Activated CD4-positive, alpha-beta T cell treated with anti-CD3 and anti-CD28 coated beads for 36 hours (primary cell): ENCODE results near the gene CLCN7. TPM values are rescaled to one million over a fixed set of nuclear protein-coding genes. Genes with fewer than 3 reads are reported as not detected.
A peak's percentile ranks its signal among the peaks of the same experiment; 100 is the strongest.
"Not testable (repeated sequence)": the region's sequence is repeated elsewhere in the genome, so short reads cannot be mapped to it uniquely, and the experiment has no call there.

Source experiments
- ATAC-seq: fragments of 200-7000 bp; cut with Tn5 transposase; one replicate; pipeline ENCODE4 v1.10.0; 2021; ENCODE audit warnings: mild to moderate bottlenecking, moderate library complexity
- CTCF ChIA-PET: fragments of 350-600 bp; sonication (Branson Sonifier 250); formaldehyde crosslinking; loops from one replicate; lab custom pipeline; 2021; ENCODE audit warnings: antibody characterized with exemption; lab: Charles Lee
- POLR2A ChIA-PET: fragments of 350-600 bp; sonication (Branson Sonifier 250); formaldehyde crosslinking; loops from one replicate; lab custom pipeline; 2021; ENCODE audit warnings: antibody characterized with exemption, inconsistent platforms; lab: Charles Lee
- DNase-seq: peaks from one replicate; pipeline ENCODE4 v3.0.0-alpha.2; 2020
- H3K27ac Mint-ChIP-seq: one replicate; pipeline ENCODE4 v1.8.0; 2021; ENCODE audit warnings: mixed read lengths
- H3K27me3 Mint-ChIP-seq: one replicate; pipeline ENCODE4 v1.8.0; 2021; ENCODE audit warnings: mixed read lengths
- H3K36me3 Mint-ChIP-seq: one replicate; pipeline ENCODE4 v1.8.0; 2021; ENCODE audit warnings: low read depth, mixed read lengths
- H3K4me1 Mint-ChIP-seq: one replicate; pipeline ENCODE4 v1.8.0; 2021; ENCODE audit warnings: mixed read lengths
- H3K4me3 Mint-ChIP-seq: one replicate; pipeline ENCODE4 v1.8.0; 2021; ENCODE audit warnings: mild to moderate bottlenecking, moderate library complexity, mixed read lengths
- H3K9me3 Mint-ChIP-seq: one replicate; pipeline ENCODE4 v1.8.0; 2021; ENCODE audit warnings: low read depth, mixed read lengths
- intact Hi-C, 2 experiments: fragments of 100-400 bp; cut with DNase I in 1 of 2; cut with micrococcal nuclease in 1 of 2; formaldehyde crosslinking; loops; one replicate each; pipeline versions ENCODE4 v1.14.2 to v1.15.1; 2022 to 2024; cut with DNase I, micrococcal nuclease
- total RNA-seq, 2 experiments: library from RNA; stranded (reverse); gene quantifications; one replicate each; pipeline ENCODE4 v1.2.3, GENCODE V29; 2021

CLCN7 gene
- total RNA-seq, 2 experiments from 2014 or later = 29.9 to 33.7 TPM

GRCh38 chr16:1481906-1482835 is 7.3 kb upstream of the CLCN7 start:
- Mint-ChIP-seq H3K27me3 (no peaks in the 10 kb centered on the region), H3K4me3 (no peak overlapping the region), H3K36me3 (no peaks in the 10 kb centered on the region), H3K27ac (no peak overlapping the region), H3K9me3 (no peaks in the 10 kb centered on the region), H3K4me1 (no peaks in the 10 kb centered on the region)
- ChIA-PET CTCF (no interaction called here), POLR2A (no interaction called here)
- DNase-seq (no peak), ATAC-seq (no peak)
- intact Hi-C loops = no loop called here

GRCh38 chr16:1478937-1479336 is 4.1 kb upstream of the CLCN7 start:
- POLR2A ChIA-PET, ATAC-seq, DNase-seq, H3K27ac Mint-ChIP-seq, H3K36me3 Mint-ChIP-seq, H3K9me3 Mint-ChIP-seq, intact Hi-C loops, H3K27me3 Mint-ChIP-seq, CTCF ChIA-PET, H3K4me1 Mint-ChIP-seq, H3K4me3 Mint-ChIP-seq: not testable (repeated sequence)

GRCh38 chr16:1477033-1477432 is 2.2 kb upstream of the CLCN7 start:
- intact Hi-C loops = no loop called here
- Mint-ChIP-seq H3K27me3 (no peaks in the 10 kb centered on the region), H3K36me3 (no peaks in the 10 kb centered on the region), H3K4me1 (peaks cover 15% of the 10 kb centered on the region), H3K4me3 (no peak overlapping the region), H3K9me3 (no peaks in the 10 kb centered on the region), H3K27ac (no peak overlapping the region)
- DNase-seq (no peak), ATAC-seq (no peak)
- ChIA-PET POLR2A (interaction anchor here (1.0 kb wide), 1 partner anchor 56 kb away, joined by 3 read pairs; the partner anchor contains the start of gene UQCC4), CTCF (no interaction called here)

GRCh38 chr16:1475552-1476114 is 805 bp upstream of the CLCN7 start:
- CTCF ChIA-PET = no interaction called here
- Mint-ChIP-seq H3K27ac (peak overlapping the region; percentile 81), H3K27me3 (no peaks in the 10 kb centered on the region), H3K4me1 (peaks cover 22% of the 10 kb centered on the region), H3K9me3 (no peaks in the 10 kb centered on the region), H3K36me3 (no peaks in the 10 kb centered on the region), H3K4me3 (peak overlapping the region; percentile 73)
- no peak for DNase-seq
- POLR2A ChIA-PET = no interaction called here
- intact Hi-C loops = loop anchor here (1.0 to 2.0 kb wide), 11 partner anchors 17 to 351 kb away; partner anchors contain the start of genes TELO2 (in 2 of the 2), UQCC4 (in 2 of the 2), CRAMP1 (in 1 of the 2) and GNPTG (in 1 of the 2)
- no peak for ATAC-seq

- Mint-ChIP-seq H3K4me3 (peak overlapping the region; percentile 73), H3K27ac (no peak overlapping the region), H3K9me3 (no peaks in the 10 kb centered on the region), H3K27me3 (no peaks in the 10 kb centered on the region), H3K36me3 (no peaks in the 10 kb centered on the region), H3K4me1 (peaks cover 25% of the 10 kb centered on the region)
- intact Hi-C loops = loop anchor here (1.0 to 2.0 kb wide), 5 partner anchors 19 to 204 kb away; partner anchors contain the start of genes CRAMP1 (in 1 of the 2), GNPTG (in 1 of the 2), IFT140 (in 1 of the 2) and JPT2 (in 1 of the 2)
- POLR2A ChIA-PET = no interaction called here
- DNase-seq (no peak), ATAC-seq (no peak)
- CTCF ChIA-PET = no interaction called here
These were observed 589 bp downstream of the CLCN7 start for GRCh38 chr16:1474082-1474795.

GRCh38 chr16:1472974-1473373 is 1.9 kb downstream of the CLCN7 start:
- H3K4me3 Mint-ChIP-seq = peak overlapping the region; percentile 17
- H3K4me1 Mint-ChIP-seq = peaks cover 25% of the 10 kb centered on the region
- POLR2A ChIA-PET = no interaction called here
- ATAC-seq (no peak), DNase-seq (no peak)
- no peaks in the 10 kb centered on the region for H3K36me3 Mint-ChIP-seq
- H3K27ac Mint-ChIP-seq = no peak overlapping the region
- intact Hi-C loops = no loop called here
- H3K9me3 Mint-ChIP-seq = no peaks in the 10 kb centered on the region
- no peaks in the 10 kb centered on the region for H3K27me3 Mint-ChIP-seq
- CTCF ChIA-PET = interaction anchor here (0.6 kb wide), 1 partner anchor 25 kb away, joined by 3 read pairs; no protein-coding TSS in a partner anchor

GRCh38 chr16:1471569-1472194 is 3.1 kb downstream of the CLCN7 start:
- ChIA-PET CTCF (interaction anchor here (0.6 kb wide), 1 partner anchor 23 kb away, joined by 4 read pairs; no protein-coding TSS in a partner anchor), POLR2A (interaction anchor here (0.5 kb wide), 1 partner anchor 9 kb away, joined by 3 read pairs; no protein-coding TSS in a partner anchor)
- intact Hi-C loops = no loop called here
- Mint-ChIP-seq H3K4me1 (peaks cover 25% of the 10 kb centered on the region), H3K36me3 (no peaks in the 10 kb centered on the region), H3K27me3 (no peaks in the 10 kb centered on the region), H3K27ac (no peak overlapping the region), H3K9me3 (no peaks in the 10 kb centered on the region), H3K4me3 (no peak overlapping the region)
- DNase-seq (no peak), ATAC-seq (no peak)

GRCh38 chr16:1470481-1471251 is 4.2 kb downstream of the CLCN7 start:
- no peak for ATAC-seq

GRCh38 chr16:1469693-1470201 is 5.1 kb downstream of the CLCN7 start:
- Mint-ChIP-seq H3K27me3 (no peaks in the 10 kb centered on the region), H3K4me3 (no peak overlapping the region), H3K9me3 (no peaks in the 10 kb centered on the region), H3K27ac (peak overlapping the region; percentile 59), H3K36me3 (no peaks in the 10 kb centered on the region), H3K4me1 (peaks cover 21% of the 10 kb centered on the region)
- intact Hi-C loops = no loop called here
- POLR2A ChIA-PET = no interaction called here
- ATAC-seq (no peak), DNase-seq (no peak)
- CTCF ChIA-PET = no interaction called here

More at GRCh38 chr16:1470481-1471251, 4.2 kb downstream of the CLCN7 start:
- intact Hi-C loops = no loop called here
- Mint-ChIP-seq H3K9me3 (no peaks in the 10 kb centered on the region), H3K36me3 (no peaks in the 10 kb centered on the region), H3K4me1 (peaks cover 21% of the 10 kb centered on the region), H3K4me3 (no peak overlapping the region), H3K27ac (no peak overlapping the region), H3K27me3 (no peaks in the 10 kb centered on the region)
- DNase-seq = no peak
- CTCF ChIA-PET = no interaction called here
- POLR2A ChIA-PET = interaction anchor here (0.6 kb wide), 1 partner anchor 48 kb away, joined by 3 read pairs; no protein-coding TSS in a partner anchor

GRCh38 chr16:1469141-1469540 is 5.7 kb downstream of the CLCN7 start:
- H3K27ac Mint-ChIP-seq, H3K27me3 Mint-ChIP-seq, DNase-seq, CTCF ChIA-PET, H3K9me3 Mint-ChIP-seq, POLR2A ChIA-PET, H3K36me3 Mint-ChIP-seq, H3K4me3 Mint-ChIP-seq, intact Hi-C loops, ATAC-seq: not testable (repeated sequence)
- H3K4me1 Mint-ChIP-seq = peaks cover 20% of the 10 kb centered on the region
